GDM1 (cell line): ENCODE results near the gene EXPH5.

Experiments used
- DNase-seq: peaks from one replicate; lab custom pipeline; 2025; lab: John Stamatoyannopoulos, UW

EXPH5 gene

DNA sequence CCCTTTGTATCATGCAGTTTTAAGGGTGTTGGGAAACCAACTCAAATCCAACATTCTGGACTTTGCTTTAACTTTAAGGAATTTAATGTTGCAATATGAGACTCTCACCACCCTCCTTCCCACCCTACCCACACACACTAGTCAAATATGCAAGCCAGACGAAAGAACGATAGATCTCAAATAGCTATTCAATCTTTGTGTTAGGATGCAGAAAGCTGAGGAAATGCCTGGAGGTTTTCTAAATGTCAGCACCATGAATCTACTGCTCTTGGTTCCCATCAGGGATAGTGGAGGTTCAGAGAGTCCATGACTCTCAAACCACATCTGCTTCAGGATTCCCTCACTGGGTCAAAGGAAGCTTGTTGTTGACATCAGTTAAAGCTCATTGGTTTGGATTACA is 33.7 kb downstream of the EXPH5 start:
- no peak for DNase-seq

DNA sequence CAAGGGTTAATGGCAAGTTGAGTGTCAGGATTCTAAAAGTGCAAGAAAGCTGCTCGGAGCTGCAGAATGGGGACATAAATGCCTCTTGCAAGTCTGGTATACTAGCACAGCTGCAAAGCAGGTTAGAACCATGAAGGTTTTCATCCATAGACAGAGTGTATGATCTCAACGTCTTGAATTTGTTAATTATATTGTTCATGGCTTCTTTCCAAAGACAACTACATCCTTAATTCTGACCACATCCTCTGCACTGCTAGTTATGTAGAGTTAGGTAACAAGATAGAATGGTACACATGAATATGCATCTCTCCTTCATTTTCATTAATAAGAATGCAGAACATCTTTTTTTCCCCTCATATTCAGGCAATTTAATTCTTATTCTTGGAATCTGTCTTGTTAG is 34.2 kb downstream of the EXPH5 start:
- DNase-seq: no peak

DNA sequence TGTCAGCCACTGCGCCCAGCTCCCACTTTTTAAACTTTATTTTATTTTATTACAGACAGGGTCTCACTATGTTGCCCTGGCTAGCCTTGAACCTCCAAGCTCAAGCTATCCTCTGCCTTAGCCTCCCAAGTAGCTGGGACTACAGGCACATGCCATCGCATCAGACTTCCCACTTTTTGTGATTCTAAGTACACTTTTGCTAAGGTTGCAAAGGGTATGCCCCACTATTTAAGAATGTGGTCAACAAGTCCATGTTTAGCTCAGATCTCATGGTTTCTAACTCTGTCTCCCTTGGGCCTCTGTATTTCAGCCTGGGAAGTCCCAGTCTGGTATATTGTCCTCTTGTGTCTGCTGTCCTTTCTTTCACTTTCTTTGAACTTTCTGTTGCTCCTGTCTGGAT is 35.3 kb downstream of the EXPH5 start:
- DNase-seq: no peak

- no peak for DNase-seq
These were observed 37.5 kb downstream of the EXPH5 start for GRCh38 chr11:108556019-108556418.

DNA sequence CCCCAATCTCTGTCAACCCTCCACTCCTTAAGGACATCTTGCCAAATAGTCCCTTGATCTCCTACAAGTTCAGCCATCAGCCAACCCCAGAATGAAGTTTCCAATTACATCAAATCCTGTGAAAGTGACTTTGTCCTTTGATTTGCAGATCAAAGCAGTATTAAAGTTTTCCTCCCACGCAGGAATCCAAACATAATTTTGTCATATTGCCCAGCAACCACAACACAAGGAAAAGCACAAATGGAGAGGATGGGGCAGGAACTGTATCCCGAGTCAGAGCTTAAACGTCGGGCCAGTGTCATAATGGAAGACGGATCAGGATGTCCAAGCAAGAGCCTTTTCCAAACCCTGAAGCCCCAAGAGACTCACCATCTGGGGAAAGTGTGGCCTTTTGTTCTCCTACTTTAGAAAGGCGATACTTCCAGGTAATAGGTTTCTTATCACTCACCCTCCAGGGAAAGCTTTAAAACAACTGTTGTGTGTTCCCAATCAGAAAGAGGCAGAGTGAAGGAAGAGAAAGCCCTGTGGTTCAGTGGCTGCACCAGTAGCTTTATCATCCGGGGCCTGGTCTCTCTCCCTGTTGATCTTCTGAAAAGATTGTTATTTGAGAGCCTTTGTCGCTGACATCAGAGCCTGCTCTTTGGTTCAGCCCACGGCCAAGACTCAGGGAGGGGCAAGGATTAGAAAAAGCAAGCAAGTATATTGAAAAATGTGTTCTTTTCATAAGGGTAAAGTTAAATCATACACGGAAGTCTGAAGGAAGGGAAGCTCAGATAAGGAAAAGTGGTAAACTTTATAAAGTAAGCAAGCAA is 41.7 kb downstream of the EXPH5 start:
- no peak for DNase-seq

DNA sequence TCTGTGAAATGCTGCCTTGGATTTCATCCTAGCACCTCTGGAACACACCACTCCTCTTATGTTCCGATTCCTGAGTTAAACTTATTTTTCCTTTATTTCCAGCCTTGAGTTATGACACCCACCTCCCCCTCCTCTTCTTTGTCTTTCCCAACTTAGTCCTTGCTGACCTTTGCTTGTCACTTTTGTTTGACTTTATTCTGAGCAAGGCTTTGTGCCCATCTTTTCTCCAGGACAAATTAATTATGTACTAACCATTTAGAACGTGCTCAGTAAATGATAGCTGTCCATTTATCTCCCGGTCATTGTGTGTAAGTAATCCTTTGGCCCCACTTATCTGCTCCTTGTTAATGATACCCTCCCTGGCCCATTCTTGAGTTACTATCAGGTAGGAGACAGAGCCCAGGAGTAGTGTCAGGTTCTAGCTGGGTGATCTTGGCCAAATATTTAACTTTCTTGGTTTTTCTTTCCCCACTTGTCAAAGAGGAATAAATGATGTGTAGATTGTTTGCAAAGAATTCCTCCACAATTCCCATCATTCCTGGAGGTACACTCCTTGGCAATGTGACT is 44.2 kb downstream of the EXPH5 start:
- no peak for DNase-seq

GRCh38 chr11:108545909-108546501 is 47.6 kb downstream of the EXPH5 start:
- no peak for DNase-seq

- DNase-seq: no peak
These were observed 50.1 kb downstream of the EXPH5 start for GRCh38 chr11:108543316-108543964.

DNA sequence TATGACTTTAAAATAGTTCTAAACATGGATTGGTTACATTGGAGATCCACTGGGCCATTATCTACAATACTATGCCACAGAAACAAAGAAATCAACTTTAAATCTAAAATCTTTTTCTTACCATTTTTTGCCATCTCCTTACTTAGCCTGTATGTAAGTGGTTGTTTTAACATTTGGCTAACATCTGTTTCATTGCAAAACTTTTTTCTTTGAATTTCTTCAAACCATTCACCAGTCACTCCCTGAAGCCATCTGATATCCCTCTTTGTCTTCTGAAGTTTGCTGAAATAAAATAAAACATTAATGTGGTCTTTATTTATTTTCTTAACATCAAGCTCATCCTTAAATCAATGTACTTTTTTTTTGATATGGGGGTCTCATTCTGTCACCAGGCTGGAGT is 52.0 kb downstream of the EXPH5 start:
- DNase-seq: no peak

DNA sequence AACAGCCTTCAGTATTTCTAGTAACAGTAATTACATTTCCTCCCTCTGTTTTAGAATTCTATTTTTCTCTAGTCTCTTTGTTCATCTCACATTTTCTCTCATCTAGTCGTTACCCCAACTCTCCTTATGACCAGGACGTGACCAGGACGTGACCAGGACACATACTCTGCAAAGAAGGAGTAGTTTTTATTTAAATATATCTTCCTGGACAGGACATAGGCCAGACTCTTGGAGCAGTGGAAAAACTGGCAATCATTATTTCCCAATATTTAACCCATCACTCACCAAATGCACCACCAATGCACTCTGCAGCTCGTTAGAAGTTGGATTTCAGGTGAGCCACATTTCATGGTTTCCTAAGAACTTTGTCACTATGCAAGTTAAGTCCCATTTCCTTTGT is 55.1 kb downstream of the EXPH5 start:
- no peak for DNase-seq

GRCh38 chr11:108538022-108538424 is 55.5 kb downstream of the EXPH5 start:
- DNase-seq: no peak

- no peak for DNase-seq
These were observed 56.8 kb downstream of the EXPH5 start for GRCh38 chr11:108536783-108537182.

DNA sequence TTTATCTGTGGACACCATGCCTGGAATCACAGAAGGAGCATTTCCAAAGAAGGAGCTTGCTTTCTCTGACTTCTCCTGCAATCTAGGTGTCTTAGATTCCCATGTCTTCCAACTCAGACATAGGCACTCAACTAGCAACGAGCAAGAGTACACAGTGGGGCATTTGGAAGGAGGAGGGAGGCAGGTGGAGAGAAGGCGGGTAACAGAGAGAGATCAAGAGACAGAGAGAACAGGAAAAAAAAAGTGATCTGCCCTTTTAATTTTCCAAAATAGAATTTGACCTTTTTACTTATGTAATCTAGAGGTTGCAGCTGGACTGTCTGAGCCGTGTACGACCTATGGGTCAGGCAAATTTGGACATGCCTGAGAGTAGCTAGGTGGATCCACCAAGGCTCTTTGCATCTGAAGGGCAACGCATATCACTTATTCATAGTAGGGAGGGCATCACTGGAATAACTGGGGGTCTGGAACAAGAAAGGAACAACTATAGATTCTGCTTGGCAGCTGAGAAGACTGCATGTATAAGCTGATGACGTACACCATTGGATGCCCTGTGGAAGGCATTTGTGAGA is 58.1 kb downstream of the EXPH5 start:
- DNase-seq: no peak

DNA sequence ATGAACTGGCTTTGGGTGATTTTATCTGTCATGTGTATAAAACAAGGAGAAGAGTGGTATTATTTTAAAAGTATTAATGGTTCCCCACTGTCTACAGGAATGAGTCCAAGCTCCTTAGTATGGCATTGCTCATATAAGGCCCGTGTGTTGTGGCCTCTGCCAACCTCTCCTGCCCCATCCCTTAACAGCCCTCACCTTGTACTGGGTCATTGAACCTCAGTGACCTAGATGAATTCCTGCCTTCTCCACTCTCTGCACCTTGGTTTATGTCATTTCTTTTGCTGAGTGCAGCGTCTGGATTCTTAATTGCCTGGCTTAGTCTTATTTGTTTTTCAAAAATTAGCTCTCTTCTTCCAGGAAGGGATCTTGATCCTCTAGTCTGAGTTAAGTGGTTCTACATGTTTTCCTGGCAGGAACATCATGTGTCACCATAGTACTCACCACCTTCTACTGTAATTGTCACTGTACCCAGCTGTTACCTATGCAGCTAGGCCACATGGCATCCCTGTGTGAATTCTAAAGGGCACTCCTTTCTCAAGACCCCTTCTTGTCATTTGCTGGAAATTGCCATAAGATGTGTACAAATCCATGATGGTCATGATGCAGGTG is 59.2 kb downstream of the EXPH5 start:
- no peak for DNase-seq

DNA sequence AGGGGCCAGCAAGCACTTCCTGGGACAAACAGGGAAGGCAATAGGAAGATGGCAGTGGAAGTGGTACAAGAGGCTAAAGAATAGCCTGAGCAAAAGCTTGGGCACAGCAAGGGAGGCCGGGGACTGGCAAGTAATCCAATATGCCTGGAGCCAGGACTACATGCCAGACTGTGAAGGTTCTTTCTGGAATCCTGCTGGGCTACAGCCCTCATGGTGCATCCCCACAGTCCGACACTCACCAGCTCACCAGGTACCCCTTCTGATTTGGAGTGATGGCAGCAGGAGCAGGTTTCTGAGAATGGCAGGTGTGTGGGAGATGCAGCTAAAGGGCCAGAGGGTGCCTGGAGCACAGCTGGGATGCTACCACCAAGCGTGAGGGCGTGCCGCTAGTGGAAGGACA is 63.1 kb downstream of the EXPH5 start:
- DNase-seq: no peak

GRCh38 chr11:108527382-108527781 is 66.2 kb downstream of the EXPH5 start:
- DNase-seq: no peak

GRCh38 chr11:108525161-108525560 is 68.4 kb downstream of the EXPH5 start:
- DNase-seq: no peak

- DNase-seq: no peak
These were observed 69.1 kb downstream of the EXPH5 start for GRCh38 chr11:108524422-108524821.

GRCh38 chr11:108522318-108522717 is 71.2 kb downstream of the EXPH5 start:
- no peak for DNase-seq

DNA sequence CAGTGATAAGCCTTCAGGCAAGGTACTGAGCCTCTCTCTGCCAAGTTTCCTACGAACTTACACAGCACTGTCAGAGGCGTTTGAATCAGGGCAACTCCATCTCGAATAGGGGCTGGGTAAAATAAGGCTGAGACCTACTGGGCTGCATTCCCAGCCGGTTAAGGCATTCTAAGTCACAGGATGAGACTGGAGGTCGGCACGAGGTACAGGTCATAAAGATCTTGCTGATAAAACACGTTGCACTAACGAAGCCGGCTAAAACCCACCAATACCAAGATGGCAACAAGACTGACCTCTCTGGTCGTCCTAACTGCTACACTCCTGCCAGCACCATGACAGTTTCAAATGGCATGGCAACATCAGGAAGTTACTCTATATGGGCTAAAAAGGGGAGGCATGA is 75.0 kb downstream of the EXPH5 start:
- no peak for DNase-seq

DNA sequence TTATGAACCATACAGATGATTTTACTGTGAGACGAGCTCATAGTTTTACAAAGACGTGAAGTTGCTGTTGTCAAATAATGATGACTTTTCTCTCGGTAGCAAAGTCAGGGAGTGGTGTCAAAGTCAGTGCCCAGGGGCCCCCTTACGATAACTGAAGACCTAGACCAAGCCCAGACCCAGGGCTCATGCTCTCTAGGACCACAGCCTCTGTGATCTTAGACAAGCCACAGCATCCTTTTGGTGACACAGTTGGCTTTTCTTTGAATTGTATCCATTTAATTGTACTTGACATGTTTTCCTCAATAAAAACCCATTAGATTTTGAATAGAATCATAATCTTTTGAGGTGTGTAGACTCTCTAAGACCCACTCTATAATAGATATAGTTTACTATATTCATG is 77.4 kb downstream of the EXPH5 start:
- no peak for DNase-seq

GRCh38 chr11:108512708-108513107 is 80.9 kb downstream of the EXPH5 start:
- DNase-seq: no peak
